Dendritic cell treated with granulocyte-macrophage colony-stimulating factor and Interleukin-4, amounts not matched to agents 40 ng/mL and 50 ng/mL, for 4 days (primary cell): Measurements from ENCODE around the gene EFHC1.
"Not testable (repeated sequence)": the region's sequence is repeated elsewhere in the genome, so short reads cannot be mapped to it uniquely, and the experiment has no call there.

Experiments used
- H3K27ac Mint-ChIP-seq: one replicate; pipeline ENCODE4 v1.8.0; 2022; ENCODE audit warnings: mild to moderate bottlenecking, mixed read lengths
- H3K27me3 Mint-ChIP-seq: one replicate; pipeline ENCODE4 v1.8.0; 2022; ENCODE audit warnings: mild to moderate bottlenecking, mixed read lengths
- H3K36me3 Mint-ChIP-seq: one replicate; pipeline ENCODE4 v1.8.0; 2022; ENCODE audit warnings: low read depth, mixed read lengths
- H3K4me1 Mint-ChIP-seq: one replicate; pipeline ENCODE4 v1.8.0; 2022; ENCODE audit warnings: low read depth, mixed read lengths
- H3K4me3 Mint-ChIP-seq: one replicate; pipeline ENCODE4 v1.8.0; 2022; ENCODE audit warnings: mild to moderate bottlenecking, moderate library complexity, mixed read lengths
- H3K9me3 Mint-ChIP-seq: one replicate; pipeline ENCODE4 v1.8.0; 2022; ENCODE audit warnings: mixed read lengths
- intact Hi-C: fragments of 100-400 bp; cut with micrococcal nuclease; formaldehyde crosslinking; loops from one replicate; pipeline ENCODE4 v1.15.0; 2022

EFHC1 gene

GRCh38 chr6:52419809-52420667 is at the start of gene EFHC1:
EFHC1 (plus strand) TSS chr6:52420342; CDS start chr6:52420411, 69 bp downstream.
- H3K9me3 Mint-ChIP-seq: no peaks in the 10 kb centered on the region
- intact Hi-C loops: loop anchor here (1.0 to 5.0 kb wide), 5 partner anchors 71 to 645 kb away; partner anchors contain the start of gene FBXO9
- peaks cover 4% of the 10 kb centered on the region for H3K27me3 Mint-ChIP-seq
- peaks cover 9% of the 10 kb centered on the region for H3K4me1 Mint-ChIP-seq
- H3K4me3 Mint-ChIP-seq: no peak within 1 kb of the TSS
- H3K36me3 Mint-ChIP-seq: no peaks in the 10 kb centered on the region
- H3K27ac Mint-ChIP-seq: no peak within 1 kb of the TSS

- H3K9me3 Mint-ChIP-seq: peaks cover 10% of the 10 kb centered on the region
- no peak overlapping the region for H3K27ac Mint-ChIP-seq
- H3K27me3 Mint-ChIP-seq: no peaks in the 10 kb centered on the region
Measured at GRCh38 chr6:52371656-52372191, 48.4 kb upstream of the EFHC1 start.

GRCh38 chr6:52373151-52373690 is 46.9 kb upstream of the EFHC1 start:
- no peak overlapping the region for H3K4me3 Mint-ChIP-seq
- H3K9me3 Mint-ChIP-seq: peaks cover 10% of the 10 kb centered on the region
- no peaks in the 10 kb centered on the region for H3K27me3 Mint-ChIP-seq
- H3K4me1 Mint-ChIP-seq: peaks cover 49% of the 10 kb centered on the region
- intact Hi-C loops: no loop called here
- H3K27ac Mint-ChIP-seq: peak overlapping the region; percentile 22
- H3K36me3 Mint-ChIP-seq: peaks cover 37% of the 10 kb centered on the region

More at GRCh38 chr6:52371656-52372191, 48.4 kb upstream of the EFHC1 start:
- intact Hi-C loops: no loop called here
- Mint-ChIP-seq H3K4me3 (no peak overlapping the region), H3K36me3 (peaks cover 52% of the 10 kb centered on the region), H3K4me1 (peaks cover 41% of the 10 kb centered on the region)

- peaks cover 33% of the 10 kb centered on the region for H3K36me3 Mint-ChIP-seq
- H3K9me3 Mint-ChIP-seq: peaks cover 10% of the 10 kb centered on the region
- H3K27ac Mint-ChIP-seq: peak overlapping the region; percentile 22
- intact Hi-C loops: no loop called here
- no peak overlapping the region for H3K4me3 Mint-ChIP-seq
- no peaks in the 10 kb centered on the region for H3K27me3 Mint-ChIP-seq
- peaks cover 54% of the 10 kb centered on the region for H3K4me1 Mint-ChIP-seq
Measured at GRCh38 chr6:52374247-52374646, 45.9 kb upstream of the EFHC1 start.

GRCh38 chr6:52375780-52376556 is 44.2 kb upstream of the EFHC1 start:
- Mint-ChIP-seq H3K27ac (peak overlapping the region; percentile 85), H3K4me3 (peak overlapping the region; percentile 34), H3K36me3 (peaks cover 25% of the 10 kb centered on the region), H3K27me3 (no peaks in the 10 kb centered on the region), H3K4me1 (peaks cover 50% of the 10 kb centered on the region), H3K9me3 (peaks cover 10% of the 10 kb centered on the region)
- intact Hi-C loops: no loop called here

GRCh38 chr6:52376763-52377162 is 43.4 kb upstream of the EFHC1 start:
- H3K27me3 Mint-ChIP-seq: no peaks in the 10 kb centered on the region
- H3K36me3 Mint-ChIP-seq: peaks cover 23% of the 10 kb centered on the region
- peaks cover 48% of the 10 kb centered on the region for H3K4me1 Mint-ChIP-seq
- peaks cover 10% of the 10 kb centered on the region for H3K9me3 Mint-ChIP-seq
- intact Hi-C loops: no loop called here
- peak overlapping the region; percentile 85 for H3K27ac Mint-ChIP-seq
- no peak overlapping the region for H3K4me3 Mint-ChIP-seq

GRCh38 chr6:52377538-52378221 is 42.5 kb upstream of the EFHC1 start:
- intact Hi-C loops: no loop called here
- H3K9me3 Mint-ChIP-seq: peaks cover 10% of the 10 kb centered on the region
- H3K4me3 Mint-ChIP-seq: peak overlapping the region; percentile 17
- no peaks in the 10 kb centered on the region for H3K27me3 Mint-ChIP-seq
- peaks cover 48% of the 10 kb centered on the region for H3K4me1 Mint-ChIP-seq
- H3K36me3 Mint-ChIP-seq: peaks cover 23% of the 10 kb centered on the region
- H3K27ac Mint-ChIP-seq: peak overlapping the region; percentile 85

GRCh38 chr6:52381249-52381648 is 38.9 kb upstream of the EFHC1 start:
- peaks cover 17% of the 10 kb centered on the region for H3K36me3 Mint-ChIP-seq
- intact Hi-C loops: no loop called here
- no peaks in the 10 kb centered on the region for H3K27me3 Mint-ChIP-seq
- no peaks in the 10 kb centered on the region for H3K9me3 Mint-ChIP-seq
- no peak overlapping the region for H3K4me3 Mint-ChIP-seq
- H3K4me1 Mint-ChIP-seq: peaks cover 27% of the 10 kb centered on the region
- H3K27ac Mint-ChIP-seq: no peak overlapping the region

- intact Hi-C loops: no loop called here
- H3K4me3 Mint-ChIP-seq: no peak overlapping the region
- H3K36me3 Mint-ChIP-seq: peaks cover 12% of the 10 kb centered on the region
- H3K27me3 Mint-ChIP-seq: no peaks in the 10 kb centered on the region
- peaks cover 10% of the 10 kb centered on the region for H3K4me1 Mint-ChIP-seq
- no peaks in the 10 kb centered on the region for H3K9me3 Mint-ChIP-seq
- no peak overlapping the region for H3K27ac Mint-ChIP-seq
Measured at GRCh38 chr6:52384145-52384766, 35.9 kb upstream of the EFHC1 start.

- intact Hi-C loops: no loop called here
- no peak overlapping the region for H3K27ac Mint-ChIP-seq
- no peak overlapping the region for H3K4me3 Mint-ChIP-seq
- H3K9me3 Mint-ChIP-seq: no peaks in the 10 kb centered on the region
- H3K4me1 Mint-ChIP-seq: peaks cover 17% of the 10 kb centered on the region
- H3K27me3 Mint-ChIP-seq: peaks cover 3% of the 10 kb centered on the region
- peaks cover 6% of the 10 kb centered on the region for H3K36me3 Mint-ChIP-seq
Measured at GRCh38 chr6:52385074-52385473, 35.1 kb upstream of the EFHC1 start.

- H3K36me3 Mint-ChIP-seq, H3K4me3 Mint-ChIP-seq, H3K27ac Mint-ChIP-seq, H3K9me3 Mint-ChIP-seq, H3K27me3 Mint-ChIP-seq, intact Hi-C loops: not testable (repeated sequence)
- H3K4me1 Mint-ChIP-seq: peaks cover 24% of the 10 kb centered on the region
Measured at GRCh38 chr6:52388119-52388518, 32.0 kb upstream of the EFHC1 start.

GRCh38 chr6:52388790-52389189 is 31.4 kb upstream of the EFHC1 start:
- Mint-ChIP-seq H3K4me1 (peaks cover 21% of the 10 kb centered on the region), H3K9me3 (no peaks in the 10 kb centered on the region), H3K4me3 (no peak overlapping the region), H3K36me3 (peaks cover 5% of the 10 kb centered on the region), H3K27ac (no peak overlapping the region), H3K27me3 (peaks cover 4% of the 10 kb centered on the region)
- intact Hi-C loops: no loop called here

GRCh38 chr6:52389264-52389625 is 30.9 kb upstream of the EFHC1 start:
- no peak overlapping the region for H3K27ac Mint-ChIP-seq
- intact Hi-C loops: no loop called here

More at GRCh38 chr6:52389264-52389625, 30.9 kb upstream of the EFHC1 start:
- peaks cover 17% of the 10 kb centered on the region for H3K4me1 Mint-ChIP-seq
- peaks cover 4% of the 10 kb centered on the region for H3K27me3 Mint-ChIP-seq
- no peaks in the 10 kb centered on the region for H3K9me3 Mint-ChIP-seq
- H3K36me3 Mint-ChIP-seq: peaks cover 5% of the 10 kb centered on the region
- H3K4me3 Mint-ChIP-seq: no peak overlapping the region
